ENCODE results near the gene CDH18. TPM values are rescaled to one million over a fixed set of nuclear protein-coding genes. Genes with fewer than 3 reads are reported as not detected.
A peak's percentile ranks its signal among the peaks of the same experiment; 100 is the strongest.

Gene CDH18
- total and polyA plus RNA-seq, 2 of the 13 experiments (the other 11 are each of a cell fraction or from before 2014, with no cell fraction given): not detected

- TF ChIP-seq ARID4A (CRISPR knock-in tag; IDR thresholded peaks at IDR 0.05; ENCODE audit: borderline replicate concordance) (no peak), ZNF691 (CRISPR knock-in tag; IDR thresholded peaks at IDR 0.05; ENCODE audit: borderline replicate concordance, low read depth) (no peak), ZBTB7A (CRISPR knock-in tag; IDR thresholded peaks at IDR 0.05) (no peak), NR3C1 (CRISPR knock-in tag; IDR thresholded peaks at IDR 0.05) (no peak), ZC3H4 (CRISPR knock-in tag; IDR thresholded peaks at IDR 0.05; ENCODE audit: borderline replicate concordance) (no peak), NCOR1 (IDR thresholded peaks at IDR 0.05; ENCODE audit: borderline replicate concordance, low read length) (no peak), E2F5 (CRISPR knock-in tag; conservative IDR thresholded peaks at IDR 0.05) (no peak), BRF2 (CRISPR knock-in tag; IDR thresholded peaks at IDR 0.05) (no peak), ZNF563 (CRISPR knock-in tag; IDR thresholded peaks at IDR 0.05) (no peak), PLSCR1 (CRISPR knock-in tag; IDR thresholded peaks at IDR 0.05; ENCODE audit: borderline replicate concordance) (no peak)
- ATAC-seq (peak; percentile 26; the same call in 1 of the 3 replicates), FAIRE-seq (no peak), DNase-seq (ENCODE audit: low spot score) (no peak)
- Histone ChIP-seq H3K4me3 (replicated peaks in 1 of 3; ENCODE audit: insufficient read depth in 1 of 3, low read depth in 2 of 3, low read length in 3 of 3) (no peak overlapping the region), H4K20me1 (ENCODE audit: insufficient read depth, low read length) (no peaks in the 10 kb centered on the region), H3K9ac (ENCODE audit: insufficient read depth, low read depth, low read length) (no peak overlapping the region), H3K36me3 (replicated peaks in 1 of 2; ENCODE audit: control insufficient read depth in 1 of 2, insufficient read depth in 2 of 2, low read length in 2 of 2) (no peaks in the 10 kb centered on the region), H3K9me3 (ENCODE audit: low read length) (no peaks in the 10 kb centered on the region), H3K79me2 (ENCODE audit: insufficient read depth, low read length) (no peaks in the 10 kb centered on the region), H3K27me3 (ENCODE audit: control insufficient read depth in 1 of 2, insufficient read depth in 2 of 2, low read length in 2 of 2) (no peaks in the 10 kb centered on the region; a peak in 1 of 5 replicates), H3K4me1 (ENCODE audit: insufficient read depth, low read length) (no peaks in the 10 kb centered on the region), H2AFZ (ENCODE audit: low read length) (no peak overlapping the region), H3K4me2 (ENCODE audit: low read depth, low read length) (no peak overlapping the region), H3K27ac (ENCODE audit: extremely low read length, insufficient read depth, low read length) (no peak overlapping the region)
- no TSS peak for BruUV-seq (replicated peaks)
- in situ Hi-C loops (cut with HindIII; ENCODE audit: extremely low pct_ligation_motif_present, low pct_unique_long_range_greater_than_20kb) (no loop called here), intact Hi-C loops (cut with micrococcal nuclease; ENCODE audit: unreplicated experiment) (no loop called here)
- ChIA-PET CTCF (ENCODE audit: low intra/inter-chr PET ratio, low total read pairs) (no interaction called here), POLR2A (no interaction called here)
- 0% methylated on average over 3 of the region's 5 CpGs for WGBS (ENCODE audit: low lambda C conversion rate)
Observed at GRCh38 chr5:19902316-19902934, 85.6 kb downstream of the CDH18 start.
